Spleen (tissue), 11 donors: Measurements from ENCODE around the gene ATP2B1. TPM values are rescaled to one million over a fixed set of nuclear protein-coding genes. Genes with fewer than 3 reads are reported as not detected.

ENCODE experiments used
- DNase-seq: peaks from one replicate; pipeline ENCODE4 v3.0.0-alpha.2; 2020
- H3K27ac ChIP-seq, 8 donors: fragments of 200-600 bp; sonication (generic) in 7 of 8; 1 replicate in 4 of 8; 2 replicates in 4 of 8; pipeline versions ENCODE4 v1.5.0 to v1.8.0; 2016 to 2021; ENCODE audit warnings: inconsistent platforms in 4 of 8, mild to moderate bottlenecking in 4 of 8, moderate library complexity in 1 of 8
- H3K27me3 ChIP-seq, 7 donors: fragments of 200-600 bp; sonication (generic) in 6 of 7; replicated peaks in 1 of 7; 1 replicate in 4 of 7; 2 replicates in 3 of 7; pipeline versions ENCODE4 v1.5.0 to v1.8.0; 2016 to 2021; ENCODE audit warnings: inconsistent platforms in 3 of 7, mild to moderate bottlenecking in 1 of 7
- H3K36me3 ChIP-seq, 6 donors: fragments of 200-600 bp; sonication (generic) in 5 of 6; 1 replicate in 4 of 6; 2 replicates in 2 of 6; pipeline versions ENCODE4 v1.5.0 to v1.8.0; 2016 to 2021; ENCODE audit warnings: inconsistent platforms in 2 of 6
- H3K4me1 ChIP-seq, 6 donors: fragments of 200-600 bp; sonication (generic) in 5 of 6; 1 replicate in 3 of 6; 2 replicates in 3 of 6; pipeline versions ENCODE4 v1.5.0 to v1.8.0; 2016 to 2021; ENCODE audit warnings: inconsistent platforms in 3 of 6
- H3K4me3 ChIP-seq, 8 donors: fragments of 200-600 bp; sonication (generic) in 7 of 8; 1 replicate in 4 of 8; 2 replicates in 4 of 8; pipeline versions ENCODE4 v1.5.0 to v1.8.0; 2016 to 2021; ENCODE audit warnings: inconsistent platforms in 4 of 8, mild to moderate bottlenecking in 4 of 8, moderate library complexity in 2 of 8
- H3K9me3 ChIP-seq, 8 donors: fragments of 200-600 bp; sonication (generic) in 7 of 8; 1 replicate in 4 of 8; 2 replicates in 4 of 8; pipeline versions ENCODE4 v1.5.0 to v1.8.0; 2016 to 2021; ENCODE audit warnings: inconsistent platforms in 4 of 8
- CTCF ChIP-seq, 11 experiments: fragments of 200-600 bp in 7 of 11; fragments of 450-650 bp in 4 of 11; sonication (generic) in 4 of 11; IDR thresholded peaks in 8 of 11; conservative IDR thresholded peaks in 3 of 11; 1 replicate in 7 of 11; 2 replicates in 4 of 11; pipeline versions ENCODE4 v1.4.0 to v1.8.0; 2016 to 2021; ENCODE audit warnings: antibody characterized with exemption in 11 of 11, inconsistent platforms in 4 of 11, mild to moderate bottlenecking in 1 of 11
- POLR2A ChIP-seq, 3 donors: fragments of 450-650 bp; IDR thresholded peaks; one replicate each; pipeline ENCODE4 v1.5.1; 2017; ENCODE audit warnings: antibody characterized with exemption in 3 of 3, mild to moderate bottlenecking in 1 of 3
- POLR2AphosphoS5 ChIP-seq, 3 donors: sonication (generic); formaldehyde crosslinking; IDR thresholded peaks; one replicate each; pipeline ENCODE4 v1.5.1; 2017; ENCODE audit warnings: antibody characterized with exemption in 3 of 3
- WGBS, 5 donors: extraction: QIAGEN DNeasy Blood & Tissue Kit in 3 of 5; methylation state at CpG; one replicate each; pipeline versions ENCODE4 v1.1.5 to v1.1.7; 2013 to 2018; 5-methylcytosine and 5-hydroxymethylcytosine counted together
- intact Hi-C: fragments of 100-400 bp; cut with DNase I; formaldehyde crosslinking; loops from one replicate; pipeline ENCODE4 v1.15.0; 2023; ENCODE audit warnings: low total_unique reads
- polyA plus RNA-seq, 3 donors: library from polyadenylated mRNA; stranded (reverse); fragments of 200-250 nt; gene quantifications; one replicate each; pipeline ENCODE4 v1.2.1, GENCODE V29; 2013
- total RNA-seq, 7 donors: library from RNA; depleted of rRNA in 3 of 7; stranded (reverse); fragments of >200 nt in 3 of 7; fragmentation: NEBNext Ultra II Directional in 4 of 7; extraction: Animal tissue kit (Norgen Biotek cat#: 25700) in 4 of 7; gene quantifications; one replicate each; pipeline versions ENCODE4 v1.1.0 to v1.2.1, GENCODE V29; 2016 to 2021
- donor health status: healthy with polysubstance abuse.
- donor health status: DM: no; HTN: no; CAD: no; lungs with moderate emphysema.
- donor health status: DM: no; HTN: no; CAD: no.
- donor health status: Bipolar disorder and iron deficiency.
- donor health status: healthy.
- donor health status: DM: no; HTN: no; CAD: no.
- donor health status: DM: yes; HTN: yes; CAD: no.

ATP2B1 gene
- total and polyA plus RNA-seq, 10 donors: 13.2 to 130 (median 75.6) TPM

- no peaks in the 10 kb centered on the region for H3K27me3 ChIP-seq
- TF ChIP-seq POLR2A (IDR thresholded peaks at IDR 0.05) (no peak), POLR2AphosphoS5 (IDR thresholded peaks at IDR 0.05) (no peak), CTCF (IDR thresholded peaks at IDR 0.05 in 8 of 11, conservative IDR thresholded peaks at IDR 0.05 in 3 of 11) (no peak)
- intact Hi-C loops: no loop called here
- H3K36me3 ChIP-seq: no peaks in the 10 kb centered on the region
- peak; percentile 94 for DNase-seq
- H3K27ac ChIP-seq: peak overlapping the region; percentile 93 to 100 (median 99)
- H3K4me3 ChIP-seq: peak overlapping the region; percentile 68 to 91 (median 88)
- H3K9me3 ChIP-seq: no peaks in the 10 kb centered on the region
- peaks cover 26 to 69% (median 52%) of the 10 kb centered on the region in 6 donors for H3K4me1 ChIP-seq
- 0 to 2% (median 1%) methylated on average over 26 to 73 of the region's 73 CpGs for WGBS, 5 donors
Measured at GRCh38 chr12:89707703-89708564, 704 bp downstream of the ATP2B1 start.

DNA sequence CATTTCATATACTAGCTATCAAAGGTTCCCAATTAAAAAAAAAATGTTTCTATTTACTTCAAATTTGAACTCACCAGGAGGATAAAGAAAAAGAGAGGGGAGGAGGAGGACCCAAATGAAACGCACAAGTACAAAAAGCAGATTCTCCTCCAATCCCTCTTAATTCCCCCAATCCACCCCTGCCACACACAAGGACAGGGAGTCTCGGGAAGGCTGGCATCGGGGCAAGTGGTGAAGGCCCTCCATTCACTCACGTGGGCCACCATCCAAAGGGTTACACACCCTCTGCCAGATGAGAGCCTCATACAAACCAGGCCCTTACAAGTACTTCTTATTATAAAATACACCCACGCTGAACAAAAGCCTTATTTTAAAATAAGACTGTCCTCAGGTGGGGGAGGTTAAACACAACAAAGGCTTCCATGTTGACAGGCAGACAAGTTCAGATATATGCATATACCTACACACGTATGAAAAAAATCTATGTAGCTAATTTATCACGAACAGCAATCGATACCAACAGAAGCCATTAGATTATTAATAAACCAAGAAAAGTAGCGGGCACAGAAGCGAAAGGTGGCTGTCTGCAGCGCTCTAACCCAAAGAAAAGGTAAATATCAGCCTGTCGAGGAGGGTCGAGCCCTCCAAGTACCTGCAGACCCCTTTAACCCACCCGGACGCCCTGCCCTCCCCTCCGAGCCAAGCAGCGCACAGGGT lies 1.5 kb downstream of the ATP2B1 start:
- peak overlapping the region; percentile 93 to 100 (median 99) for H3K27ac ChIP-seq
- no peak for TF ChIP-seq POLR2AphosphoS5 (IDR thresholded peaks at IDR 0.05)
- TF ChIP-seq POLR2A (IDR thresholded peaks at IDR 0.05): no peak
- no peak for TF ChIP-seq CTCF (IDR thresholded peaks at IDR 0.05 in 8 of 11, conservative IDR thresholded peaks at IDR 0.05 in 3 of 11)
- no peaks in the 10 kb centered on the region for H3K27me3 ChIP-seq
- peak; percentile 76 for DNase-seq
- H3K4me1 ChIP-seq: peaks cover 26 to 77% (median 58%) of the 10 kb centered on the region in 6 donors
- H3K36me3 ChIP-seq: no peaks in the 10 kb centered on the region
- 12 to 22% (median 20%) methylated on average over 17 of the region's 17 CpGs for WGBS, 5 donors
- H3K4me3 ChIP-seq: peak overlapping the region; percentile 68 to 91 (median 88)
- no peaks in the 10 kb centered on the region for H3K9me3 ChIP-seq
- intact Hi-C loops: no loop called here

DNA sequence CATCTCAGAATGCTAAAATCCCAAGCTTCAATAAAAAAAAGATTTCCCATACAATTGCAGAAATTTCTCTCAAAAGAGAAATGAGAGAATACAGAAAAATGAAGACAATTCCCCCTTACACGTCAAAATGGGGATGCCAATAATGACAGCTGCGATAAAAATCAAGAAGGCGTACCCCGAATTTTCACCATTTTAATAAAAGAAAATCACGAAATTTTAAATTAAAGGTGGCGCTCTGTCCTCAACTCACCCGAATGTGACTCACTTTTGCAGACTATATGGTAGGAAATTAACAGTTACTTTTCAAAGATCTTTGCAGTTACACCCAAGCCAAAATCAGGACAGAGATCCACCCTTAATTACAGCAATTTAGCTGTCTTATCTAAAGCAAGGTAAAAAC lies 2.1 kb downstream of the ATP2B1 start:
- Histone ChIP-seq H3K27me3 (no peaks in the 10 kb centered on the region), H3K9me3 (no peaks in the 10 kb centered on the region), H3K4me1 (peaks cover 26 to 81% (median 62%) of the 10 kb centered on the region in 6 donors), H3K36me3 (no peaks in the 10 kb centered on the region), H3K27ac (peak overlapping the region in 2 of 8 donors; percentile 98 to 100), H3K4me3 (peak overlapping the region in 4 of 8 donors; percentile 77 to 91 (median 88))
- no peak for DNase-seq
- no peak for TF ChIP-seq POLR2A (IDR thresholded peaks at IDR 0.05)
- no peak for TF ChIP-seq CTCF (IDR thresholded peaks at IDR 0.05 in 8 of 11, conservative IDR thresholded peaks at IDR 0.05 in 3 of 11)
- no peak for TF ChIP-seq POLR2AphosphoS5 (IDR thresholded peaks at IDR 0.05)
- intact Hi-C loops: no loop called here
- WGBS, 5 donors: 66 to 87% (median 84%) methylated on average over 7 of the region's 7 CpGs

DNA sequence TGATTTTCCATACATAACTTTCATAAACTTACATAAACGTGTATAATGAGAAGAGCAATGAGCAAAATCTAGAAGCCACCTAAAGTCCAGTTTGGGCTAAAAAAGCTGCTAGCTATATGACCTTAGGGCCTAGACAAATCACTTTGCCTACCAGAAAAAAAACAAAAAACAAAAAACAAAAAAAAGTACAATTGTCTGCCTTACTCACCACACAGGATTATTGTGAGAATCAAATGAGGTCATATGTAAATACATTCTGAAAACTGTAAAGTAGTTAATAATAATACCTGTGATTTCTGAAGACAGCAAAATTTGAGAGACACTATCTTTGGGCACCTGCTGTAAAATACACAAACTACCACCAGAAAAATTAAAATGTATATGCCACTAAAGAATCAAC lies 4.2 kb downstream of the ATP2B1 start:
- no peak for TF ChIP-seq POLR2A (IDR thresholded peaks at IDR 0.05)
- TF ChIP-seq POLR2AphosphoS5 (IDR thresholded peaks at IDR 0.05): no peak
- TF ChIP-seq CTCF (IDR thresholded peaks at IDR 0.05 in 8 of 11, conservative IDR thresholded peaks at IDR 0.05 in 3 of 11): no peak
- Histone ChIP-seq H3K4me3 (no peak overlapping the region), H3K36me3 (no peaks in the 10 kb centered on the region), H3K4me1 (peaks cover 17 to 78% (median 57%) of the 10 kb centered on the region in 6 donors), H3K27me3 (no peaks in the 10 kb centered on the region), H3K27ac (no peak overlapping the region), H3K9me3 (no peaks in the 10 kb centered on the region)
- DNase-seq: no peak
- 72 to 87% (median 83%) methylated on average over 1 of the region's 1 CpG for WGBS, 5 donors
- intact Hi-C loops: no loop called here
